Breast epithelium (tissue), 3 donors: Measurements from ENCODE around the gene PREP.

Experiments used
- POLR2AphosphoS5 ChIP-seq, 3 donors: sonication (generic); formaldehyde crosslinking; IDR thresholded peaks; one replicate each; pipeline ENCODE4 v1.6.1; 2017; ENCODE audit warnings: antibody characterized with exemption in 3 of 3
- TF ChIP-seq, protein P1 (sequence below), 3 donors: fragments of 450-650 bp; IDR thresholded peaks; one replicate each; pipeline ENCODE4 v1.5.1; 2016 to 2017; ENCODE audit warnings: antibody characterized with exemption in 3 of 3, mild to moderate bottlenecking in 3 of 3, moderate library complexity in 3 of 3

DNA sequence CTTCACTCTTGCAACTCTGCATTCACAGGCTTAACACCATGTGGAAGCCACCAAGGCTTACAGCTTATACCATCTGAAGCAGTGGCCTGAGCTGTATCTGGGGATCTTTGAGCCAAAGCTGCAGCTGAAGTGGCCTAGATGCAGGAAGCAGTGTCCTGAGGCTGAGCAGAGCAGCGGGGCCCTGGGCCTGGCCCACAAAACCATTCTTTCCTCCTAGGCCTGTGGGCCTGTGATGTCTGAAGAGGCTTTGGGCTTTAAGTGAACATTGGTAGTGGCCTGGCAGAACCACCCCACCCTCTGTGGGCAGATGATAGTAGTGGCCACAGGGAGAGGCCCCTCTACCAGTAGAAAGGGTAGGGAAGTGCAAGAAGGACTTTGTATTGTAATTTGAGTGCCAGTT, 6.9 kb upstream of the PREP start:
- TF ChIP-seq POLR2AphosphoS5 (IDR thresholded peaks at IDR 0.05) = no peak
- TF ChIP-seq, protein P1, sequence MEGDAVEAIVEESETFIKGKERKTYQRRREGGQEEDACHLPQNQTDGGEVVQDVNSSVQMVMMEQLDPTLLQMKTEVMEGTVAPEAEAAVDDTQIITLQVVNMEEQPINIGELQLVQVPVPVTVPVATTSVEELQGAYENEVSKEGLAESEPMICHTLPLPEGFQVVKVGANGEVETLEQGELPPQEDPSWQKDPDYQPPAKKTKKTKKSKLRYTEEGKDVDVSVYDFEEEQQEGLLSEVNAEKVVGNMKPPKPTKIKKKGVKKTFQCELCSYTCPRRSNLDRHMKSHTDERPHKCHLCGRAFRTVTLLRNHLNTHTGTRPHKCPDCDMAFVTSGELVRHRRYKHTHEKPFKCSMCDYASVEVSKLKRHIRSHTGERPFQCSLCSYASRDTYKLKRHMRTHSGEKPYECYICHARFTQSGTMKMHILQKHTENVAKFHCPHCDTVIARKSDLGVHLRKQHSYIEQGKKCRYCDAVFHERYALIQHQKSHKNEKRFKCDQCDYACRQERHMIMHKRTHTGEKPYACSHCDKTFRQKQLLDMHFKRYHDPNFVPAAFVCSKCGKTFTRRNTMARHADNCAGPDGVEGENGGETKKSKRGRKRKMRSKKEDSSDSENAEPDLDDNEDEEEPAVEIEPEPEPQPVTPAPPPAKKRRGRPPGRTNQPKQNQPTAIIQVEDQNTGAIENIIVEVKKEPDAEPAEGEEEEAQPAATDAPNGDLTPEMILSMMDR (IDR thresholded peaks at IDR 0.05) = no peak
